Skin epidermis (tissue), 12 donors: ENCODE measurements around the gene ZNF121.
"Not testable (repeated sequence)": the region's sequence is repeated elsewhere in the genome, so short reads cannot be mapped to it uniquely, and the experiment has no call there.

ENCODE experiments used
- H3K27ac ChIP-seq, 21 experiments: fragments of 200-600 bp; sonication (generic) in 11 of 21; one replicate each; pipeline ENCODE4 v1.5.0; 2020; ENCODE audit warnings: mild to moderate bottlenecking in 3 of 21, inconsistent platforms in 2 of 21, moderate library complexity in 2 of 21
- H3K4me3 ChIP-seq, 7 experiments: fragments of 200-600 bp; sonication (generic) in 2 of 7; one replicate each; pipeline ENCODE4 v1.5.0; 2020; ENCODE audit warnings: inconsistent platforms in 2 of 7, mild to moderate bottlenecking in 2 of 7, moderate library complexity in 1 of 7

ZNF121 gene

GRCh38 chr19:9539921-9540320 lies 44.4 kb downstream of the ZNF121 start:
- not testable (repeated sequence) for H3K4me3 ChIP-seq
- peak overlapping the region in 1 of 21 experiments; percentile 35 for H3K27ac ChIP-seq

- Histone ChIP-seq H3K4me3 (peak overlapping the region in 2 of 7 experiments; percentile 69 to 79), H3K27ac (peak overlapping the region in 18 of 21 experiments; percentile 80 to 98 (median 94))
Observed at GRCh38 chr19:9539201-9539600, 45.1 kb downstream of the ZNF121 start.

GRCh38 chr19:9538183-9539058 lies 45.9 kb downstream of the ZNF121 start, which contains the start of gene ZNF426:
Gene ZNF426 (minus strand): TSS chr19:9538645. CDS start chr19:9536232, 2,413 bp downstream.
- Histone ChIP-seq H3K4me3 (peak within 1 kb of the TSS; percentile 59 to 93 (median 76)), H3K27ac (peak within 1 kb of the TSS; percentile 77 to 98 (median 94))

- H3K4me3 ChIP-seq, result no peak overlapping the region
- no peak overlapping the region for H3K27ac ChIP-seq
Observed at GRCh38 chr19:9535934-9536333, 48.4 kb downstream of the ZNF121 start.

GRCh38 chr19:9531933-9532332 lies 52.4 kb downstream of the ZNF121 start:
- H3K27ac ChIP-seq, result no peak overlapping the region
- H3K4me3 ChIP-seq, result no peak overlapping the region

GRCh38 chr19:9528757-9529336 lies 55.5 kb downstream of the ZNF121 start:
- H3K4me3 ChIP-seq, result no peak overlapping the region
- no peak overlapping the region for H3K27ac ChIP-seq

- H3K27ac ChIP-seq, result no peak overlapping the region
- no peak overlapping the region for H3K4me3 ChIP-seq
Observed at GRCh38 chr19:9523885-9524474, 60.3 kb downstream of the ZNF121 start.
